ENCODE results near the gene FHAD1.

The FHAD1 gene

GRCh38 chr1:15309687-15310086 lies 62.7 kb downstream of the FHAD1 start:
- no peak for DNase-seq

- DNase-seq: no peak
Observed at GRCh38 chr1:15310544-15310943, 63.5 kb downstream of the FHAD1 start.

GRCh38 chr1:15311122-15311822 lies 64.2 kb downstream of the FHAD1 start:
- DNase-seq: no peak

GRCh38 chr1:15311880-15312279 lies 64.9 kb downstream of the FHAD1 start:
- DNase-seq: peak; percentile 24

- DNase-seq: no peak
Observed at GRCh38 chr1:15312626-15313411, 65.8 kb downstream of the FHAD1 start.

GRCh38 chr1:15314328-15315281 lies 67.6 kb downstream of the FHAD1 start:
- DNase-seq: no peak

- no peak for DNase-seq
Observed at GRCh38 chr1:15315815-15316214, 68.8 kb downstream of the FHAD1 start.

GRCh38 chr1:15316510-15316909 lies 69.5 kb downstream of the FHAD1 start:
- no peak for DNase-seq

- no peak for DNase-seq
Observed at GRCh38 chr1:15320267-15320666, 73.2 kb downstream of the FHAD1 start.

- no peak for DNase-seq
Observed at GRCh38 chr1:15321601-15322000, 74.6 kb downstream of the FHAD1 start.

GRCh38 chr1:15322648-15323350 lies 75.8 kb downstream of the FHAD1 start:
- peak; percentile 15 for DNase-seq

GRCh38 chr1:15323351-15323988 lies 76.4 kb downstream of the FHAD1 start:
- DNase-seq: peak; percentile 80

- DNase-seq: no peak
Observed at GRCh38 chr1:15323989-15324868, 77.2 kb downstream of the FHAD1 start.

- no peak for DNase-seq
Observed at GRCh38 chr1:15324869-15325335, 77.9 kb downstream of the FHAD1 start.

- no peak for DNase-seq
Observed at GRCh38 chr1:15325375-15326085, 78.5 kb downstream of the FHAD1 start.

- peak; percentile 45 for DNase-seq
Observed at GRCh38 chr1:15326691-15327588, 79.9 kb downstream of the FHAD1 start.

GRCh38 chr1:15328351-15329103 lies 81.5 kb downstream of the FHAD1 start:
- DNase-seq: peak; percentile 28

- peak; percentile 45 for DNase-seq
Observed at GRCh38 chr1:15329104-15329820, 82.2 kb downstream of the FHAD1 start.

All from EL (cell line).